ENCODE measurements around the gene MACIR. TPM values are rescaled to one million over a fixed set of nuclear protein-coding genes. Genes with fewer than 3 reads are reported as not detected.
"Not testable (repeated sequence)": the region's sequence is repeated elsewhere in the genome, so short reads cannot be mapped to it uniquely, and the experiment has no call there.

Gene MACIR
- total and polyA plus RNA-seq, 2 donors from 2014 or later, result 7.1 to 7.4 TPM

DNA sequence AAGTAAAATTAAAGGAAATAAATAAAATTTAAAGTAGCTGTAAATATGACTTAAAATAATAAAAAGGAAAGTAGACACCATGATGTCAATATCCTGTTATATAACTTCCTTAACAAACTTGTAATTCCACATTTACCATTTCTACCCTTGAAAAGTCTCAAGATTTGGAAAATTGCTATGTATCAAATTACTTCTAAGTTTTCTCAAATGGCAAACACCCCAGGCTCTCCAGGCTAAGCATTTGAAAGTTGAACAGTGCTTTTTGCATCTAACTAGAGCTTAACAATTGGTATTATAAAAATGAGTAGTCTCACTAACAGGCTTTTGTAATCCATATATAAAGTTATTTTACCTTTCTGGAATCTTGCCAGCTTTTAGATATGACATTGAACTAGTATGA lies 41.5 kb upstream of the MACIR start:
- no peak overlapping the region for H3K9ac ChIP-seq (ENCODE audit: low read length in 3 of 3)
- H3K27me3 ChIP-seq (ENCODE audit: control insufficient read depth, insufficient read depth, low read length), result no peaks in the 10 kb centered on the region
- FAIRE-seq (no peak), DNase-seq (no peak)
- TF ChIP-seq, protein P1, sequence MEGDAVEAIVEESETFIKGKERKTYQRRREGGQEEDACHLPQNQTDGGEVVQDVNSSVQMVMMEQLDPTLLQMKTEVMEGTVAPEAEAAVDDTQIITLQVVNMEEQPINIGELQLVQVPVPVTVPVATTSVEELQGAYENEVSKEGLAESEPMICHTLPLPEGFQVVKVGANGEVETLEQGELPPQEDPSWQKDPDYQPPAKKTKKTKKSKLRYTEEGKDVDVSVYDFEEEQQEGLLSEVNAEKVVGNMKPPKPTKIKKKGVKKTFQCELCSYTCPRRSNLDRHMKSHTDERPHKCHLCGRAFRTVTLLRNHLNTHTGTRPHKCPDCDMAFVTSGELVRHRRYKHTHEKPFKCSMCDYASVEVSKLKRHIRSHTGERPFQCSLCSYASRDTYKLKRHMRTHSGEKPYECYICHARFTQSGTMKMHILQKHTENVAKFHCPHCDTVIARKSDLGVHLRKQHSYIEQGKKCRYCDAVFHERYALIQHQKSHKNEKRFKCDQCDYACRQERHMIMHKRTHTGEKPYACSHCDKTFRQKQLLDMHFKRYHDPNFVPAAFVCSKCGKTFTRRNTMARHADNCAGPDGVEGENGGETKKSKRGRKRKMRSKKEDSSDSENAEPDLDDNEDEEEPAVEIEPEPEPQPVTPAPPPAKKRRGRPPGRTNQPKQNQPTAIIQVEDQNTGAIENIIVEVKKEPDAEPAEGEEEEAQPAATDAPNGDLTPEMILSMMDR (IDR thresholded peaks at IDR 0.05; ENCODE audit: borderline replicate concordance, extremely low read depth, insufficient read depth), result no peak
- no peaks in the 10 kb centered on the region for H3K36me3 ChIP-seq (ENCODE audit: control insufficient read depth in 2 of 3, insufficient read depth in 3 of 3, low read length in 3 of 3)
- no peak overlapping the region for H3K27ac ChIP-seq (ENCODE audit: low read depth in 2 of 2, low read length in 2 of 2)
- intact Hi-C loops (cut with DNase I), result no loop called here
- H3K9me3 ChIP-seq (ENCODE audit: control insufficient read depth in 2 of 3, insufficient read depth in 1 of 3, low read length in 3 of 3), result no peaks in the 10 kb centered on the region
- peaks cover 0 to 4% (median 0%) of the 10 kb centered on the region in 3 donors for H3K4me1 ChIP-seq (ENCODE audit: control insufficient read depth in 2 of 3, insufficient read depth in 2 of 3, low read depth in 1 of 3, low read length in 3 of 3)
- no peak overlapping the region for H3K4me3 ChIP-seq (ENCODE audit: low read length in 3 of 3)

GRCh38 chr5:103218164-103218563 lies 40.4 kb upstream of the MACIR start:
- TF ChIP-seq, protein P1 (IDR thresholded peaks at IDR 0.05; ENCODE audit: borderline replicate concordance, extremely low read depth, insufficient read depth), result no peak
- peaks cover 0 to 4% (median 0%) of the 10 kb centered on the region in 3 donors for H3K4me1 ChIP-seq (ENCODE audit: control insufficient read depth in 2 of 3, insufficient read depth in 2 of 3, low read depth in 1 of 3, low read length in 3 of 3)
- peak; percentile 89 for FAIRE-seq
- no peaks in the 10 kb centered on the region for H3K9me3 ChIP-seq (ENCODE audit: control insufficient read depth in 2 of 3, insufficient read depth in 1 of 3, low read length in 3 of 3)
- peak overlapping the region in 1 of 3 donors; percentile 12 for H3K9ac ChIP-seq (ENCODE audit: low read length in 3 of 3)
- no peaks in the 10 kb centered on the region for H3K27me3 ChIP-seq (ENCODE audit: control insufficient read depth, insufficient read depth, low read length)
- H3K27ac ChIP-seq (ENCODE audit: low read depth in 2 of 2, low read length in 2 of 2), result peak overlapping the region; percentile 63 to 65
- H3K4me3 ChIP-seq (ENCODE audit: low read length in 3 of 3), result no peak overlapping the region
- DNase-seq, result peak in 2 of 5 donors; percentile 17 to 53
- no peaks in the 10 kb centered on the region for H3K36me3 ChIP-seq (ENCODE audit: control insufficient read depth in 2 of 3, insufficient read depth in 3 of 3, low read length in 3 of 3)
- intact Hi-C loops (cut with DNase I), result no loop called here

GRCh38 chr5:103219074-103219473 lies 39.5 kb upstream of the MACIR start:
- H3K27ac ChIP-seq (ENCODE audit: low read depth in 2 of 2, low read length in 2 of 2); H3K36me3 ChIP-seq (ENCODE audit: control insufficient read depth in 2 of 3, insufficient read depth in 3 of 3, low read length in 3 of 3); H3K9me3 ChIP-seq (ENCODE audit: control insufficient read depth in 2 of 3, insufficient read depth in 1 of 3, low read length in 3 of 3); H3K27me3 ChIP-seq (ENCODE audit: control insufficient read depth, insufficient read depth, low read length); H3K9ac ChIP-seq (ENCODE audit: low read length in 3 of 3); intact Hi-C loops (cut with DNase I); H3K4me3 ChIP-seq (ENCODE audit: low read length in 3 of 3); H3K4me1 ChIP-seq (ENCODE audit: control insufficient read depth in 2 of 3, insufficient read depth in 2 of 3, low read depth in 1 of 3, low read length in 3 of 3); FAIRE-seq; DNase-seq: not testable (repeated sequence)

- FAIRE-seq, result no peak
- intact Hi-C loops (cut with DNase I), result no loop called here
- no peak overlapping the region for H3K4me3 ChIP-seq (ENCODE audit: low read length in 3 of 3)
- no peaks in the 10 kb centered on the region for H3K36me3 ChIP-seq (ENCODE audit: control insufficient read depth in 2 of 3, insufficient read depth in 3 of 3, low read length in 3 of 3)
- H3K9me3 ChIP-seq (ENCODE audit: control insufficient read depth in 2 of 3, insufficient read depth in 1 of 3, low read length in 3 of 3), result no peaks in the 10 kb centered on the region
- H3K9ac ChIP-seq (ENCODE audit: low read length in 3 of 3), result no peak overlapping the region
- TF ChIP-seq, protein P1 (IDR thresholded peaks at IDR 0.05; ENCODE audit: borderline replicate concordance, extremely low read depth, insufficient read depth), result no peak
- peak in 1 of 5 donors; percentile 55 for DNase-seq
- H3K4me1 ChIP-seq (ENCODE audit: control insufficient read depth in 2 of 3, insufficient read depth in 2 of 3, low read depth in 1 of 3, low read length in 3 of 3), result no peaks in the 10 kb centered on the region
- no peaks in the 10 kb centered on the region for H3K27me3 ChIP-seq (ENCODE audit: control insufficient read depth, insufficient read depth, low read length)
- H3K27ac ChIP-seq (ENCODE audit: low read depth in 2 of 2, low read length in 2 of 2), result no peak overlapping the region
Observed at GRCh38 chr5:103223031-103223955, 35.3 kb upstream of the MACIR start.
